ENCODE measurements around the gene LMX1A.

DNA sequence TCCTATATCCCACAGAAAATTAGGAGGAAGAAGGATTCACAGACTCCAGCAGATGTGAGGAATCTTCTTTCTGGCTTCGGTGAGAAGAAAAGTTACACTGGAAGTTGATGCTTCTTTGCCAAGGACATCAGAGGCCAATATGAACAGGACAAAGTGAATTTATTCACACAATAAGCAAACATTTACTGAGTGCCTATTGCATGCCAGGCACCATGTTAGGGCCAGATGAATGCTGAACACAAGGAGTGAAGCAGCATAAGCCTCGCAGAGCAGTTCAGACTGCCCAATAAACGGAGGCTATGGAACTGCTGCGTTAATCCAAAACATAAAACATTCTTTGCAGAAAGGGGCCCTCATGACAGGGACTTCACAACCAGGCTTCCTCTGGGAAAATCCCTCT is 114.6 kb downstream of the LMX1A start:
- TF ChIP-seq, protein P1, sequence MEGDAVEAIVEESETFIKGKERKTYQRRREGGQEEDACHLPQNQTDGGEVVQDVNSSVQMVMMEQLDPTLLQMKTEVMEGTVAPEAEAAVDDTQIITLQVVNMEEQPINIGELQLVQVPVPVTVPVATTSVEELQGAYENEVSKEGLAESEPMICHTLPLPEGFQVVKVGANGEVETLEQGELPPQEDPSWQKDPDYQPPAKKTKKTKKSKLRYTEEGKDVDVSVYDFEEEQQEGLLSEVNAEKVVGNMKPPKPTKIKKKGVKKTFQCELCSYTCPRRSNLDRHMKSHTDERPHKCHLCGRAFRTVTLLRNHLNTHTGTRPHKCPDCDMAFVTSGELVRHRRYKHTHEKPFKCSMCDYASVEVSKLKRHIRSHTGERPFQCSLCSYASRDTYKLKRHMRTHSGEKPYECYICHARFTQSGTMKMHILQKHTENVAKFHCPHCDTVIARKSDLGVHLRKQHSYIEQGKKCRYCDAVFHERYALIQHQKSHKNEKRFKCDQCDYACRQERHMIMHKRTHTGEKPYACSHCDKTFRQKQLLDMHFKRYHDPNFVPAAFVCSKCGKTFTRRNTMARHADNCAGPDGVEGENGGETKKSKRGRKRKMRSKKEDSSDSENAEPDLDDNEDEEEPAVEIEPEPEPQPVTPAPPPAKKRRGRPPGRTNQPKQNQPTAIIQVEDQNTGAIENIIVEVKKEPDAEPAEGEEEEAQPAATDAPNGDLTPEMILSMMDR (IDR thresholded peaks at IDR 0.05) = no peak
- no peak for TF ChIP-seq EZH2 (IDR thresholded peaks at IDR 0.05; ENCODE audit: borderline replicate concordance, insufficient read depth, low read depth, low read length, poor library complexity, severe bottlenecking)

Measured in B cell (primary cell).